Effector memory CD8-positive, alpha-beta T cell (primary cell): ENCODE measurements around the gene PMM2.
"Not testable (repeated sequence)": the region's sequence is repeated elsewhere in the genome, so short reads cannot be mapped to it uniquely, and the experiment has no call there.

ENCODE experiments used
- ATAC-seq: fragments of 150-1000 bp; cut with Tn5 transposase; replicated peaks from 2 replicates; pipeline ENCODE4 v1.10.0; 2021; ENCODE audit warnings: mild to moderate bottlenecking, moderate library complexity
- DNase-seq, 3 experiments: peaks; one replicate each; pipeline ENCODE4 v3.0.0; 2021
- H3K27ac Mint-ChIP-seq, 2 donors: one replicate each; pipeline ENCODE4 v1.8.0; 2022; ENCODE audit warnings: mild to moderate bottlenecking in 2 of 2, mixed read lengths in 2 of 2, moderate library complexity in 2 of 2
- H3K27me3 Mint-ChIP-seq, 2 donors: one replicate each; pipeline ENCODE4 v1.8.0; 2022; ENCODE audit warnings: mixed read lengths in 2 of 2
- H3K36me3 Mint-ChIP-seq: one replicate; pipeline ENCODE4 v1.8.0; 2022; ENCODE audit warnings: mild to moderate bottlenecking, moderate library complexity, mixed read lengths; ENCODE audit not compliant: insufficient read depth
- H3K4me1 Mint-ChIP-seq, 2 donors: one replicate each; pipeline ENCODE4 v1.8.0; 2022; ENCODE audit warnings: low read depth in 2 of 2, mixed read lengths in 2 of 2
- H3K4me3 Mint-ChIP-seq, 2 donors: one replicate each; pipeline ENCODE4 v1.8.0; 2022; ENCODE audit warnings: mild to moderate bottlenecking in 2 of 2, mixed read lengths in 2 of 2, moderate library complexity in 2 of 2
- H3K9me3 Mint-ChIP-seq, 2 donors: one replicate each; pipeline ENCODE4 v1.8.0; 2022; ENCODE audit warnings: mixed read lengths in 2 of 2

Gene PMM2

GRCh38 chr16:8843296-8843695 is 45.7 kb downstream of the PMM2 start:
- Mint-ChIP-seq H3K36me3 (peaks cover 10% of the 10 kb centered on the region), H3K4me1 (peaks cover 15 to 27% of the 10 kb centered on the region in 2 donors)
- not testable (repeated sequence) for H3K4me3 Mint-ChIP-seq, H3K27me3 Mint-ChIP-seq, H3K9me3 Mint-ChIP-seq, DNase-seq, ATAC-seq, H3K27ac Mint-ChIP-seq

GRCh38 chr16:8845699-8846298 is 48.2 kb downstream of the PMM2 start:
- no peak for ATAC-seq
- DNase-seq, result no peak
- Mint-ChIP-seq H3K27me3 (no peaks in the 10 kb centered on the region), H3K9me3 (no peaks in the 10 kb centered on the region), H3K4me1 (peaks cover 25 to 44% of the 10 kb centered on the region in 2 donors), H3K36me3 (peaks cover 15% of the 10 kb centered on the region), H3K4me3 (no peak overlapping the region), H3K27ac (peak overlapping the region in 1 of 2 donors; percentile 11)

GRCh38 chr16:8846401-8846932 is 48.8 kb downstream of the PMM2 start:
- H3K27me3 Mint-ChIP-seq, result no peaks in the 10 kb centered on the region
- peaks cover 25 to 48% of the 10 kb centered on the region in 2 donors for H3K4me1 Mint-ChIP-seq
- ATAC-seq (no peak), DNase-seq (no peak)
- no peaks in the 10 kb centered on the region for H3K9me3 Mint-ChIP-seq
- H3K36me3 Mint-ChIP-seq, result peaks cover 17% of the 10 kb centered on the region
- no peak overlapping the region for H3K27ac Mint-ChIP-seq
- no peak overlapping the region for H3K4me3 Mint-ChIP-seq

GRCh38 chr16:8847145-8847544 is 49.5 kb downstream of the PMM2 start:
- Mint-ChIP-seq H3K27me3 (no peaks in the 10 kb centered on the region), H3K9me3 (no peaks in the 10 kb centered on the region), H3K36me3 (peaks cover 21% of the 10 kb centered on the region), H3K27ac (peak overlapping the region in 1 of 2 donors; percentile 72), H3K4me3 (no peak overlapping the region), H3K4me1 (peaks cover 23 to 50% of the 10 kb centered on the region in 2 donors)
- no peak for ATAC-seq
- DNase-seq, result no peak

GRCh38 chr16:8847623-8848022 is 50.0 kb downstream of the PMM2 start:
- Mint-ChIP-seq H3K4me1 (peaks cover 22 to 47% of the 10 kb centered on the region in 2 donors), H3K27me3 (no peaks in the 10 kb centered on the region), H3K9me3 (no peaks in the 10 kb centered on the region), H3K4me3 (no peak overlapping the region), H3K27ac (peak overlapping the region in 1 of 2 donors; percentile 72), H3K36me3 (peaks cover 21% of the 10 kb centered on the region)
- DNase-seq (no peak), ATAC-seq (no peak)

- Mint-ChIP-seq H3K27me3 (no peaks in the 10 kb centered on the region), H3K27ac (peak overlapping the region in 1 of 2 donors; percentile 62), H3K36me3 (peaks cover 25% of the 10 kb centered on the region), H3K9me3 (no peaks in the 10 kb centered on the region), H3K4me1 (peaks cover 22 to 41% of the 10 kb centered on the region in 2 donors), H3K4me3 (no peak overlapping the region)
- ATAC-seq (no peak), DNase-seq (no peak)
These were observed 50.7 kb downstream of the PMM2 start for GRCh38 chr16:8848231-8848938.

GRCh38 chr16:8848939-8849391 is 51.3 kb downstream of the PMM2 start:
- Mint-ChIP-seq H3K36me3 (peaks cover 22% of the 10 kb centered on the region), H3K27me3 (no peaks in the 10 kb centered on the region), H3K4me1 (peaks cover 20 to 35% of the 10 kb centered on the region in 2 donors), H3K4me3 (no peak overlapping the region), H3K27ac (peak overlapping the region in 1 of 2 donors; percentile 62), H3K9me3 (no peaks in the 10 kb centered on the region)
- DNase-seq (no peak), ATAC-seq (no peak)

- H3K9me3 Mint-ChIP-seq, result no peaks in the 10 kb centered on the region
- H3K4me1 Mint-ChIP-seq, result peaks cover 18 to 31% of the 10 kb centered on the region in 2 donors
- ATAC-seq (no peak), DNase-seq (no peak)
- H3K4me3 Mint-ChIP-seq, result no peak overlapping the region
- no peaks in the 10 kb centered on the region for H3K27me3 Mint-ChIP-seq
- peak overlapping the region; percentile 62 to 76 for H3K27ac Mint-ChIP-seq
- H3K36me3 Mint-ChIP-seq, result peaks cover 22% of the 10 kb centered on the region
These were observed 51.9 kb downstream of the PMM2 start for GRCh38 chr16:8849411-8850011.

- peak; percentile 33 for ATAC-seq
- no peak for DNase-seq
- H3K27ac Mint-ChIP-seq, result peak overlapping the region; percentile 62 to 76
- H3K4me3 Mint-ChIP-seq, result no peak overlapping the region
- H3K36me3 Mint-ChIP-seq, result peaks cover 30% of the 10 kb centered on the region
- peaks cover 11 to 23% of the 10 kb centered on the region in 2 donors for H3K4me1 Mint-ChIP-seq
- no peaks in the 10 kb centered on the region for H3K27me3 Mint-ChIP-seq
- H3K9me3 Mint-ChIP-seq, result no peaks in the 10 kb centered on the region
These were observed 52.7 kb downstream of the PMM2 start for GRCh38 chr16:8850279-8850885.

GRCh38 chr16:8851761-8852403 is 54.2 kb downstream of the PMM2 start:
- Mint-ChIP-seq H3K4me1 (peaks cover 11 to 23% of the 10 kb centered on the region in 2 donors), H3K36me3 (peaks cover 40% of the 10 kb centered on the region), H3K27me3 (no peaks in the 10 kb centered on the region), H3K27ac (peak overlapping the region; percentile 62 to 91), H3K4me3 (no peak overlapping the region), H3K9me3 (no peaks in the 10 kb centered on the region)
- DNase-seq (no peak), ATAC-seq (no peak)

GRCh38 chr16:8852534-8852933 is 54.9 kb downstream of the PMM2 start:
- no peaks in the 10 kb centered on the region for H3K9me3 Mint-ChIP-seq
- peak overlapping the region; percentile 51 to 62 for H3K27ac Mint-ChIP-seq
- ATAC-seq (no peak), DNase-seq (no peak)
- H3K4me1 Mint-ChIP-seq, result peaks cover 11 to 23% of the 10 kb centered on the region in 2 donors
- no peaks in the 10 kb centered on the region for H3K27me3 Mint-ChIP-seq
- H3K4me3 Mint-ChIP-seq, result no peak overlapping the region
- peaks cover 41% of the 10 kb centered on the region for H3K36me3 Mint-ChIP-seq

GRCh38 chr16:8853150-8853549 is 55.5 kb downstream of the PMM2 start:
- ATAC-seq (no peak), DNase-seq (no peak)
- Mint-ChIP-seq H3K36me3 (peaks cover 48% of the 10 kb centered on the region), H3K27me3 (no peaks in the 10 kb centered on the region), H3K27ac (peak overlapping the region; percentile 51 to 62), H3K4me3 (no peak overlapping the region), H3K4me1 (peaks cover 14 to 26% of the 10 kb centered on the region in 2 donors), H3K9me3 (no peaks in the 10 kb centered on the region)

- no peak overlapping the region for H3K4me3 Mint-ChIP-seq
- peaks cover 15 to 26% of the 10 kb centered on the region in 2 donors for H3K4me1 Mint-ChIP-seq
- peaks cover 48% of the 10 kb centered on the region for H3K36me3 Mint-ChIP-seq
These were observed 56.0 kb downstream of the PMM2 start for GRCh38 chr16:8853611-8854010.

More at GRCh38 chr16:8853611-8854010, 56.0 kb downstream of the PMM2 start:
- Mint-ChIP-seq H3K27me3 (no peaks in the 10 kb centered on the region), H3K9me3 (no peaks in the 10 kb centered on the region), H3K27ac (peak overlapping the region; percentile 35 to 62)
- DNase-seq (no peak), ATAC-seq (no peak)
